Esophagus muscularis mucosa (tissue), 4 donors: ENCODE measurements around the gene GABRB3. TPM values are rescaled to one million over a fixed set of nuclear protein-coding genes. Genes with fewer than 3 reads are reported as not detected.

ENCODE experiments used
- DNase-seq: peaks from one replicate; pipeline ENCODE4 v3.0.0-alpha.2; 2017; ENCODE audit errors: extremely low spot score
- H3K27ac ChIP-seq, 4 donors: fragments of 200-600 bp; sonication (generic); replicated peaks in 1 of 4; 1 replicate in 3 of 4; 2 replicates in 1 of 4; pipeline ENCODE4 v1.5.1; 2016 to 2019; ENCODE audit warnings: mild to moderate bottlenecking in 1 of 4
- H3K27me3 ChIP-seq, 4 donors: fragments of 200-600 bp; sonication (generic); one replicate each; pipeline versions ENCODE4 v1.5.1 to v1.6.0; 2016 to 2019
- H3K36me3 ChIP-seq, 4 donors: fragments of 200-600 bp; sonication (generic); one replicate each; pipeline ENCODE4 v1.5.1; 2016 to 2019
- H3K4me1 ChIP-seq, 4 donors: fragments of 200-600 bp; sonication (generic); one replicate each; pipeline ENCODE4 v1.5.1; 2016 to 2019
- H3K4me3 ChIP-seq, 4 donors: fragments of 200-600 bp; sonication (generic); 1 replicate in 2 of 4; 2 replicates in 2 of 4; pipeline ENCODE4 v1.5.1; 2016 to 2019; ENCODE audit warnings: mild to moderate bottlenecking in 4 of 4, moderate library complexity in 1 of 4
- H3K9me3 ChIP-seq, 4 donors: fragments of 200-600 bp; sonication (generic); 1 replicate in 3 of 4; 2 replicates in 1 of 4; pipeline ENCODE4 v1.5.1; 2016 to 2019
- CTCF ChIP-seq, 3 experiments: fragments of 200-600 bp in 2 of 3; fragments of 450-650 bp in 1 of 3; sonication (generic) in 2 of 3; IDR thresholded peaks; one replicate each; pipeline ENCODE4 v1.5.1; 2017 to 2019; ENCODE audit warnings: antibody characterized with exemption in 3 of 3, mild to moderate bottlenecking in 2 of 3, moderate library complexity in 1 of 3
- EP300 ChIP-seq: sonication (generic); formaldehyde crosslinking; IDR thresholded peaks from one replicate; pipeline ENCODE4 v1.6.1; 2017; ENCODE audit warnings: antibody characterized with exemption
- POLR2A ChIP-seq: fragments of 450-650 bp; IDR thresholded peaks from one replicate; pipeline ENCODE4 v1.6.1; 2017; ENCODE audit warnings: antibody characterized with exemption, moderate library complexity, mild to moderate bottlenecking, low read depth
- POLR2AphosphoS5 ChIP-seq, 2 donors: sonication (generic); formaldehyde crosslinking; IDR thresholded peaks; one replicate each; pipeline ENCODE4 v1.6.1; 2017; ENCODE audit warnings: antibody characterized with exemption in 2 of 2
- WGBS: methylation state at CpG from one replicate; pipeline ENCODE4 v1.1.5; 2018; 5-methylcytosine and 5-hydroxymethylcytosine counted together
- intact Hi-C: fragments of 100-400 bp; cut with DNase I; formaldehyde crosslinking; loops from one replicate; pipeline ENCODE4 v1.15.1; 2023
- total RNA-seq, 4 donors: library from RNA; depleted of rRNA; stranded (reverse); fragments of >200 nt; gene quantifications; one replicate each; pipeline versions ENCODE4 v1.1.0 to v1.2.1, GENCODE V29; 2016

The GABRB3 gene
- total RNA-seq, 4 donors from 2014 or later, result 3.0 to 7.9 (median 4.2) TPM

GRCh38 chr15:26805470-26805869 is 32.6 kb upstream of the GABRB3 start:
- intact Hi-C loops, result no loop called here
- Histone ChIP-seq H3K36me3 (no peaks in the 10 kb centered on the region), H3K27me3 (peaks cover 0 to 17% (median 0%) of the 10 kb centered on the region in 4 donors), H3K4me1 (no peaks in the 10 kb centered on the region), H3K9me3 (no peaks in the 10 kb centered on the region), H3K4me3 (no peak overlapping the region), H3K27ac (no peak overlapping the region)
- 68% methylated on average over 5 of the region's 5 CpGs for WGBS
- no peak for DNase-seq
- no peak for TF ChIP-seq POLR2A
- no peak for TF ChIP-seq CTCF (IDR thresholded peaks at IDR 0.05)
- no peak for TF ChIP-seq EP300
- no peak for TF ChIP-seq POLR2AphosphoS5 (IDR thresholded peaks at IDR 0.05)

GRCh38 chr15:26804063-26804804 is 31.4 kb upstream of the GABRB3 start:
- TF ChIP-seq CTCF (IDR thresholded peaks at IDR 0.05) (no peak), EP300 (no peak), POLR2A (no peak), POLR2AphosphoS5 (IDR thresholded peaks at IDR 0.05) (no peak)
- Histone ChIP-seq H3K36me3 (no peaks in the 10 kb centered on the region), H3K4me3 (no peak overlapping the region), H3K27me3 (peaks cover 0 to 17% (median 0%) of the 10 kb centered on the region in 4 donors), H3K9me3 (no peaks in the 10 kb centered on the region), H3K4me1 (no peaks in the 10 kb centered on the region), H3K27ac (no peak overlapping the region)
- 68% methylated on average over 11 of the region's 11 CpGs for WGBS
- intact Hi-C loops, result no loop called here
- DNase-seq, result no peak

GRCh38 chr15:26790118-26790517 is 17.3 kb upstream of the GABRB3 start:
- WGBS, result 86% methylated on average over 8 of the region's 8 CpGs
- intact Hi-C loops, result no loop called here
- TF ChIP-seq EP300 (no peak), POLR2AphosphoS5 (IDR thresholded peaks at IDR 0.05) (no peak), CTCF (IDR thresholded peaks at IDR 0.05) (no peak), POLR2A (no peak)

GRCh38 chr15:26781816-26782215 is 8.9 kb upstream of the GABRB3 start:
- Histone ChIP-seq H3K27ac (no peak overlapping the region), H3K36me3 (no peaks in the 10 kb centered on the region), H3K4me1 (no peaks in the 10 kb centered on the region), H3K27me3 (peaks cover 0 to 10% (median 0%) of the 10 kb centered on the region in 4 donors), H3K4me3 (no peak overlapping the region), H3K9me3 (peaks cover 0 to 4% (median 0%) of the 10 kb centered on the region in 4 donors)
- intact Hi-C loops, result no loop called here
- TF ChIP-seq EP300 (no peak), POLR2A (no peak), POLR2AphosphoS5 (IDR thresholded peaks at IDR 0.05) (no peak), CTCF (IDR thresholded peaks at IDR 0.05) (no peak)
- no peak for DNase-seq
- WGBS, result 71% methylated on average over 16 of the region's 24 CpGs

More at GRCh38 chr15:26790118-26790517, 17.3 kb upstream of the GABRB3 start:
- Histone ChIP-seq H3K36me3 (no peaks in the 10 kb centered on the region), H3K9me3 (peaks cover 0 to 5% (median 0%) of the 10 kb centered on the region in 4 donors), H3K27me3 (no peaks in the 10 kb centered on the region), H3K4me1 (no peaks in the 10 kb centered on the region), H3K4me3 (no peak overlapping the region), H3K27ac (no peak overlapping the region)
- DNase-seq, result no peak
